Stimulated activated CD4-positive, alpha-beta T cell treated with anti-CD3 and anti-CD28 coated beads, Interleukin-15, amount 100 ng/mL, for 1 hour (primary cell): Measurements from ENCODE around the gene CYB561D1.

Experiments used
- DNase-seq, 2 donors: peaks; one replicate each; pipeline ENCODE4 v3.0.0-alpha.2; 2020; ENCODE audit warnings: low read depth in 1 of 2, low spot score in 1 of 2

CYB561D1 gene

GRCh38 chr1:109479901-109480300 lies 14.0 kb upstream of the CYB561D1 start:
- no peak for DNase-seq

GRCh38 chr1:109481646-109482045 lies 12.2 kb upstream of the CYB561D1 start:
- no peak for DNase-seq

- no peak for DNase-seq
These were observed 11.7 kb upstream of the CYB561D1 start for GRCh38 chr1:109482242-109482641.

- DNase-seq: no peak
These were observed 10.9 kb upstream of the CYB561D1 start for GRCh38 chr1:109482791-109483671.

GRCh38 chr1:109483672-109484518 lies 10.0 kb upstream of the CYB561D1 start, which contains the start of gene ATXN7L2:
TSS of gene ATXN7L2 (plus strand) at chr1:109483905. CDS start at chr1:109483954, 49 bp downstream.
- peak; percentile 89 for DNase-seq

GRCh38 chr1:109484519-109484975 lies 9.3 kb upstream of the CYB561D1 start:
- no peak for DNase-seq

GRCh38 chr1:109485001-109485400 lies 8.9 kb upstream of the CYB561D1 start:
- no peak for DNase-seq

GRCh38 chr1:109487261-109487660 lies 6.6 kb upstream of the CYB561D1 start:
- no peak for DNase-seq

- DNase-seq: no peak
These were observed 5.7 kb upstream of the CYB561D1 start for GRCh38 chr1:109488201-109488600.

GRCh38 chr1:109488696-109489095 lies 5.2 kb upstream of the CYB561D1 start:
- DNase-seq: no peak

GRCh38 chr1:109490029-109490933 lies 3.6 kb upstream of the CYB561D1 start:
- peak in 1 of 2 donors; percentile 49 for DNase-seq

GRCh38 chr1:109490934-109491302 lies 3.0 kb upstream of the CYB561D1 start:
- no peak for DNase-seq

GRCh38 chr1:109491372-109491771 lies 2.5 kb upstream of the CYB561D1 start:
- no peak for DNase-seq

- DNase-seq: no peak
These were observed 1.1 kb upstream of the CYB561D1 start for GRCh38 chr1:109492779-109493178.

GRCh38 chr1:109493227-109493626 lies 667 bp upstream of the CYB561D1 start:
- DNase-seq: no peak

- DNase-seq: no peak
These were observed 1.8 kb downstream of the CYB561D1 start for GRCh38 chr1:109495738-109496137.

GRCh38 chr1:109497449-109498160 lies 3.7 kb downstream of the CYB561D1 start:
- no peak for DNase-seq

GRCh38 chr1:109498161-109498801 lies 4.4 kb downstream of the CYB561D1 start:
- DNase-seq: peak in 1 of 2 donors; percentile 18

GRCh38 chr1:109499081-109499480 lies 5.2 kb downstream of the CYB561D1 start:
- DNase-seq: no peak
